Stimulated activated CD4-positive, alpha-beta T cell treated with anti-CD3 and anti-CD28 coated beads, Interleukin-15, amount 100 ng/mL, for 24 hours (primary cell): ENCODE data around the gene RUFY3.
A peak's percentile ranks its signal among the peaks of the same experiment; 100 is the strongest.
"Not testable (repeated sequence)": the region's sequence is repeated elsewhere in the genome, so short reads cannot be mapped to it uniquely, and the experiment has no call there.

Source experiments
- DNase-seq: peaks from one replicate; pipeline ENCODE4 v3.0.0-alpha.2; 2020

The RUFY3 gene

GRCh38 chr4:70721747-70722146 lies at the start of gene RUFY3:
TSS of gene RUFY3 (plus strand) at chr4:70721964. CDS start at chr4:70722574, 610 bp downstream.
- DNase-seq: no peak

- no peak for DNase-seq
Observed at GRCh38 chr4:70674191-70674590, 47.6 kb upstream of the RUFY3 start.

- no peak for DNase-seq
Observed at GRCh38 chr4:70674731-70675130, 47.0 kb upstream of the RUFY3 start.

GRCh38 chr4:70676554-70677090 lies 45.1 kb upstream of the RUFY3 start:
- no peak for DNase-seq

GRCh38 chr4:70678383-70678999 lies 43.3 kb upstream of the RUFY3 start:
- no peak for DNase-seq

GRCh38 chr4:70680934-70681333 lies 40.8 kb upstream of the RUFY3 start:
- DNase-seq: no peak

GRCh38 chr4:70681704-70682103 lies 40.1 kb upstream of the RUFY3 start:
- no peak for DNase-seq

- not testable (repeated sequence) for DNase-seq
Observed at GRCh38 chr4:70682142-70682541, 39.6 kb upstream of the RUFY3 start.

GRCh38 chr4:70687392-70687791 lies 34.4 kb upstream of the RUFY3 start:
- peak; percentile 25 for DNase-seq

GRCh38 chr4:70687821-70688794 lies 33.7 kb upstream of the RUFY3 start, which contains the start of gene UTP3:
TSS of gene UTP3 (plus strand) at chr4:70688532. CDS start at chr4:70688678, 146 bp downstream.
- DNase-seq: peak; percentile 96

- peak; percentile 46 for DNase-seq
Observed at GRCh38 chr4:70688795-70689231, 33.0 kb upstream of the RUFY3 start.

- DNase-seq: no peak
Observed at GRCh38 chr4:70691661-70692060, 30.1 kb upstream of the RUFY3 start.

GRCh38 chr4:70694633-70695032 lies 27.1 kb upstream of the RUFY3 start:
- not testable (repeated sequence) for DNase-seq

- DNase-seq: not testable (repeated sequence)
Observed at GRCh38 chr4:70698435-70698834, 23.3 kb upstream of the RUFY3 start.

- no peak for DNase-seq
Observed at GRCh38 chr4:70700712-70701111, 21.1 kb upstream of the RUFY3 start.

- DNase-seq: no peak
Observed at GRCh38 chr4:70701271-70701670, 20.5 kb upstream of the RUFY3 start.

GRCh38 chr4:70702592-70702991 lies 19.2 kb upstream of the RUFY3 start:
- DNase-seq: not testable (repeated sequence)

- no peak for DNase-seq
Observed at GRCh38 chr4:70703619-70704214, 18.0 kb upstream of the RUFY3 start.

GRCh38 chr4:70704215-70704930 lies 17.4 kb upstream of the RUFY3 start:
- peak; percentile 68 for DNase-seq

GRCh38 chr4:70704931-70705182 lies 16.9 kb upstream of the RUFY3 start:
- DNase-seq: no peak

- peak; percentile 84 for DNase-seq
Observed at GRCh38 chr4:70705183-70706043, 16.4 kb upstream of the RUFY3 start.

- DNase-seq: no peak
Observed at GRCh38 chr4:70706044-70706461, 15.7 kb upstream of the RUFY3 start.
